HUES6 (cell line): ENCODE measurements around the gene ARHGAP15.

Source experiments
- H3K27ac ChIP-seq: 2 replicates; pipeline ENCODE4 v1.7.0; 2013; ENCODE audit warnings: low read depth, mild to moderate bottlenecking, low read length, inconsistent platforms
- H3K27me3 ChIP-seq: 2 replicates; pipeline ENCODE4 v1.6.1; 2013; ENCODE audit warnings: low read length; ENCODE audit not compliant: control insufficient read depth, insufficient read depth
- H3K36me3 ChIP-seq: 2 replicates; pipeline ENCODE4 v1.6.1; 2013; ENCODE audit warnings: low read length; ENCODE audit not compliant: control insufficient read depth, insufficient read depth
- H3K4me1 ChIP-seq: 2 replicates; pipeline ENCODE4 v1.6.1; 2013; ENCODE audit warnings: low read length; ENCODE audit not compliant: control insufficient read depth, insufficient read depth
- H3K4me3 ChIP-seq: 2 replicates; pipeline ENCODE4 v1.5.1; 2013; ENCODE audit warnings: low read depth, low read length
- H3K9ac ChIP-seq: one replicate; pipeline ENCODE4 v1.6.1; 2013; ENCODE audit warnings: mild to moderate bottlenecking, low read length
- H3K9me3 ChIP-seq: 2 replicates; pipeline ENCODE4 v1.6.1; 2013; ENCODE audit warnings: low read depth, low read length; ENCODE audit not compliant: control insufficient read depth, insufficient read depth

Gene ARHGAP15

GRCh38 chr2:143146366-143146765 lies 17.1 kb downstream of the ARHGAP15 start:
- H3K4me1 ChIP-seq, result no peaks in the 10 kb centered on the region
- H3K36me3 ChIP-seq, result no peaks in the 10 kb centered on the region
- H3K9me3 ChIP-seq, result no peaks in the 10 kb centered on the region
- no peak overlapping the region for H3K9ac ChIP-seq
- no peaks in the 10 kb centered on the region for H3K27me3 ChIP-seq
- no peak overlapping the region for H3K4me3 ChIP-seq
- H3K27ac ChIP-seq, result no peak overlapping the region

DNA sequence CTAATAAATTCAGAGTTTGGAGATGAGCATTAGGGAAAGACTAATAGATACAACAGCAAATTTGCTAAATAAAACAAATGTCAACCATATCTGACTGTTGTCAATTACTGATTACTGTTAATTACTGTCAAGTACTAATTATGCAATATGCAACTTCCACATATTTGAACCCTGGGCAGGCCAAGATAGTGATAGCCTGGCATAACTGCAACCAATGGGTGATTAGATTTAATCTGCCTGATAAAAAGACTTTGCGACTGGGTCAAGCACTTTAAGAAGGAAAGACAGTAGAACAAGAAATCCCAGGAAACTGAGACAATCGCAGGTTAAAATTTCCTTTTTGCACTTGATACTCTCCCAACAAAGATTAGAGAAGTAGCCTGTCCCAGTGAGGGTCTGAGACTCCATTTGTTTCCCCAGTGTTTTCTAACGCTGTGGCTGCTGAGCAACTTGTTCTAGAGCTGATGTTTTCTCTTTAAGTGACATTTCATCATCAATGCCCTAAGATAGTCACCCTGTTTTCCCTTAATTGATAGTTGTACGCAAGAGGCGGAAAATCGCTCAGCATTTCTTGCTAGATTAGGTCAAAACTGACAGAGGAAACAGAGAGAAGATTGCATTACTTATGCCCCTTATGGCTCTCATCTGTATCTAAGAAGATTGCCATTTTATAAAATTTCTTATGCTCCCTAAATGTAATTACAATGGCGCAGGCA lies 17.8 kb downstream of the ARHGAP15 start:
- H3K9me3 ChIP-seq, result no peaks in the 10 kb centered on the region
- no peak overlapping the region for H3K27ac ChIP-seq
- H3K9ac ChIP-seq, result no peak overlapping the region
- no peak overlapping the region for H3K4me3 ChIP-seq
- H3K27me3 ChIP-seq, result no peaks in the 10 kb centered on the region
- no peaks in the 10 kb centered on the region for H3K4me1 ChIP-seq
- no peaks in the 10 kb centered on the region for H3K36me3 ChIP-seq

DNA sequence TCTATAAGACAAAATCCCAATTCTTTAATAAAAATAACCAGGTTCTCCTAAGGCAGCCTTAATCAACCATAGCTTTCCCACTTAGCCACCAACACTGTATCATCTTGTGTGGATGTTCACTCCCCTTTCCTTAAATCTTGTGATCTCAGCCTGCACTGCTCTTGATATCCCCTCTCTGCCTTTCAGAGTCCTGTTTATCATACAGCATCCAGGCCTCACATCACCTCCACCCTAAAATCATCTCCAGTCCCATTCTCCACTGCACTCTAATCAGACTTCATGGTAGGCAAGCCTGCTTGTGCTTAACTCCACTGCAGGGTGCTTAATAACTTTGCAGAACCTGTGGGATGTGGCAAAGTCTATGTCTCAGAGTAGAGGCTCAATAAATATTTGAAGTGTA lies 18.8 kb downstream of the ARHGAP15 start:
- Histone ChIP-seq H3K36me3 (no peaks in the 10 kb centered on the region), H3K4me3 (no peak overlapping the region), H3K27ac (no peak overlapping the region), H3K9ac (no peak overlapping the region), H3K9me3 (no peaks in the 10 kb centered on the region), H3K4me1 (no peaks in the 10 kb centered on the region), H3K27me3 (no peaks in the 10 kb centered on the region)

- H3K9me3 ChIP-seq, result no peaks in the 10 kb centered on the region
- H3K27ac ChIP-seq, result no peak overlapping the region
- H3K36me3 ChIP-seq, result no peaks in the 10 kb centered on the region
- no peak overlapping the region for H3K9ac ChIP-seq
- H3K4me3 ChIP-seq, result no peak overlapping the region
- H3K4me1 ChIP-seq, result no peaks in the 10 kb centered on the region
- H3K27me3 ChIP-seq, result no peaks in the 10 kb centered on the region
Observed at GRCh38 chr2:143148757-143149156, 19.5 kb downstream of the ARHGAP15 start.

- H3K27me3 ChIP-seq, result no peaks in the 10 kb centered on the region
- no peak overlapping the region for H3K27ac ChIP-seq
- no peaks in the 10 kb centered on the region; the same call in 1 of the 2 replicates for H3K4me1 ChIP-seq
- H3K9me3 ChIP-seq, result no peaks in the 10 kb centered on the region
- no peak overlapping the region for H3K9ac ChIP-seq
- no peak overlapping the region for H3K4me3 ChIP-seq
- no peaks in the 10 kb centered on the region for H3K36me3 ChIP-seq
Observed at GRCh38 chr2:143150287-143150686, 21.1 kb downstream of the ARHGAP15 start.

DNA sequence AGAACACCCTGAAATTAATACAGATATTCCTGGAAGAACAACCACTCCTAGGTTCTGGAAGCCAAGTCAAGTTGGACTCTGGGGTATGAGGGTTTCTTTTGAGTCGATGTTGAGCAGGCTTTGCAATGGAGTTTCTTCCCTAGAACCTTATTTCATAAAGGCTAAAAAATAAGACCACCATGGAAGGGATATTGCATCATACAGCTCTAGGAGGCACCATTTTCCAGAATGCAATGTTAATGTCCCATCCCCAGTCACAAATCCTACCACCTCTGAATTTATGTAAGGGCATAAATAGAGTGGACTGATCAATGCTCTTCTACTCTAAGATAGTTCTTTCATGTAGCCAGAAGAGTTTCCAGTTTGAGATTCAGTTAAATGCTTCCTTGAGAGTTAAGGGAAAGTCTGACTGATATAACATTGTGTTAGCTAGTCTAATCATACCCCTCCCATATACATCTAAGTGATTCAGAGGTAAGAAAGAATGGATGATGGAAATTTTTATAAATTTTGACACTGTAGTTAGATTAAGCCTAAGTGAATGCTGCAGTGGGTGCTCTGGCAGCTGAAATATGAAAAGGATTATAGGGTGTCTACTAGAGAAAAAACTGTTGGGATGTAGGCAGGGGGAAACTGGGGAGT lies 22.0 kb downstream of the ARHGAP15 start:
- Histone ChIP-seq H3K4me3 (no peak overlapping the region), H3K9ac (no peak overlapping the region), H3K27ac (no peak overlapping the region), H3K9me3 (no peaks in the 10 kb centered on the region), H3K27me3 (no peaks in the 10 kb centered on the region), H3K4me1 (peaks cover 2% of the 10 kb centered on the region; the same call in 1 of the 2 replicates), H3K36me3 (no peaks in the 10 kb centered on the region)

GRCh38 chr2:143152219-143152618 lies 23.0 kb downstream of the ARHGAP15 start:
- Histone ChIP-seq H3K9me3 (no peaks in the 10 kb centered on the region), H3K4me3 (no peak overlapping the region), H3K9ac (no peak overlapping the region), H3K36me3 (no peaks in the 10 kb centered on the region), H3K27me3 (no peaks in the 10 kb centered on the region), H3K27ac (no peak overlapping the region), H3K4me1 (peaks cover 2% of the 10 kb centered on the region; the same call in 1 of the 2 replicates)

- Histone ChIP-seq H3K36me3 (no peaks in the 10 kb centered on the region), H3K27ac (no peak overlapping the region), H3K4me1 (peaks cover 2% of the 10 kb centered on the region; the same call in 1 of the 2 replicates), H3K9ac (no peak overlapping the region), H3K4me3 (no peak overlapping the region), H3K27me3 (no peaks in the 10 kb centered on the region), H3K9me3 (no peaks in the 10 kb centered on the region)
Observed at GRCh38 chr2:143152637-143153036, 23.4 kb downstream of the ARHGAP15 start.

DNA sequence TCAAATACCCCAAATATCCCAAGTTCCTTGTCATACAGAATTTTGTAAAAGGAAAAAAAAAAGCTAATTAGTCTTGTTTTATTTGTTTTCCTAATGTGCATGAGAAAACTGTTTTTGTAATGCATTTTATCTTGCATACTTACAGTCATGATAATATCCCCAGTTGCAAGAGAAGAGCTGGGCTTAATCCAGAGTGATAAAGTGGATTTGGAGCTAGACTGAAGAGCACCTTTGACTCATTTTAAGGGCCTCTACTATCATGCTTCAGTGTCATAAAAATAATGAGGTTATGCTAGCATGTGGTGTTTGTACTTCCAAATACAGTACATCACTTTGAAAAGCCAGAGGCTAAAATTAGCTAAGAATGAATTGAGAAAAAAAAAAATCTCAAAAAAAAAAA lies 26.4 kb downstream of the ARHGAP15 start:
- Histone ChIP-seq H3K4me3 (no peak overlapping the region), H3K9me3 (no peaks in the 10 kb centered on the region), H3K4me1 (peaks cover 2% of the 10 kb centered on the region; the same call in 1 of the 2 replicates), H3K27me3 (no peaks in the 10 kb centered on the region), H3K27ac (no peak overlapping the region), H3K36me3 (no peaks in the 10 kb centered on the region), H3K9ac (no peak overlapping the region)

DNA sequence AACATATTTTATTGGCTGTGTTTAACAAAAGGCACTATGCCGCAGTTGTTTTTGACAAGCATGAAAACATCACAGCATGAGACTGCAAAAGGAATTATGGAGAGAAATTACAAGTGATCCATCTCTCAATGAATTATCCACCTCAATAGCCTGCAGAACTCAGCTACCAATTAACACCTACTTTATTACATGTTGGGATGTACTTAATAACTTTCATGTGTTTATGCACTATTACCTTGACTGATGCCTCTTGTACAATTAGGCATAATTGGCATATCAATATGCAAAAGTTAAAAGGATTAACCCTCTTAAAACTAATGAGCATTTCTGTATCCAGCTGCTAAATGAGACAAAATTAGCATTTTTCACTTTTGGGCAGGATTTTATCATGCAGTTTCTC lies 27.8 kb downstream of the ARHGAP15 start:
- H3K36me3 ChIP-seq, result no peaks in the 10 kb centered on the region
- no peaks in the 10 kb centered on the region for H3K27me3 ChIP-seq
- peaks cover 2% of the 10 kb centered on the region; the same call in 1 of the 2 replicates for H3K4me1 ChIP-seq

GRCh38 chr2:143157418-143157817 lies 28.2 kb downstream of the ARHGAP15 start:
- Histone ChIP-seq H3K4me1 (peaks cover 2% of the 10 kb centered on the region; the same call in 1 of the 2 replicates), H3K9me3 (no peaks in the 10 kb centered on the region), H3K36me3 (no peaks in the 10 kb centered on the region), H3K9ac (no peak overlapping the region), H3K27ac (no peak overlapping the region), H3K27me3 (no peaks in the 10 kb centered on the region), H3K4me3 (no peak overlapping the region)

More for the DNA sequence above, 27.8 kb downstream of the ARHGAP15 start:
- no peak overlapping the region for H3K4me3 ChIP-seq
- no peak overlapping the region for H3K9ac ChIP-seq
- H3K9me3 ChIP-seq, result no peaks in the 10 kb centered on the region
- H3K27ac ChIP-seq, result no peak overlapping the region
